GM23338 (cell line): ENCODE measurements around the gene INPP5D.

ENCODE experiments used
- CREB1 ChIP-seq: fragments of 250-450 bp; sonication (Bioruptor Pico); IDR thresholded peaks from 2 replicates; pipeline ENCODE4 v1.5.0; 2020; ENCODE audit warnings: low read depth, mild to moderate bottlenecking, moderate library complexity
- CTCF ChIP-seq, 2 experiments: fragments of 200-600 bp in 1 of 2; sonication (generic) in 1 of 2; conservative IDR thresholded peaks; 2 replicates each; pipeline versions ENCODE4 v1.5.1 to v1.6.1; 2016 to 2017; ENCODE audit warnings: antibody characterized with exemption in 2 of 2, low read depth in 2 of 2, mild to moderate bottlenecking in 2 of 2, moderate library complexity in 1 of 2
- POLR2AphosphoS5 ChIP-seq: IDR thresholded peaks from 2 replicates; pipeline ENCODE4 v1.6.1; 2016; ENCODE audit warnings: antibody characterized with exemption, low read depth

- TF ChIP-seq CTCF (conservative IDR thresholded peaks at IDR 0.05; ENCODE audit: low read depth in 2 of 2) (no peak), CREB1 (CRISPR knock-in tag) (no peak), POLR2AphosphoS5 (no peak)
Measured at GRCh38 chr2:233133239-233133638, 73.1 kb downstream of the INPP5D start.
